HepG2 (cell line): Measurements from ENCODE around the gene ZC3H18. TPM values are rescaled to one million over a fixed set of nuclear protein-coding genes. Genes with fewer than 3 reads are reported as not detected.

Experiments used
- ASH2L ChIP-seq: fragments of 300-600, 200-600 bp; sonication (generic); IDR thresholded peaks from 2 replicates; pipeline ENCODE4 v1.7.0; 2017; ENCODE audit warnings: low read depth, mild to moderate bottlenecking, moderate library complexity, mixed read lengths, low read length; ENCODE audit not compliant: insufficient read length
- CEBPB ChIP-seq: IDR thresholded peaks from 2 replicates; pipeline ENCODE4 v1.6.1; 2011; ENCODE audit warnings: low read depth, low read length, improper control_type of control experiment, borderline replicate concordance
- EEA1 ChIP-seq: sonication (generic); formaldehyde crosslinking; IDR thresholded peaks from 2 replicates; pipeline ENCODE4 v1.5.1; 2020; ENCODE audit warnings: mild to moderate bottlenecking, missing genetic modification reagents, borderline replicate concordance
- ERF ChIP-seq: IDR thresholded peaks from 2 replicates; pipeline ENCODE4 v1.6.1; 2018; ENCODE audit warnings: missing biosample characterization, missing genetic modification reagents
- FOXJ3 ChIP-seq: sonication (generic); formaldehyde crosslinking; IDR thresholded peaks from 2 replicates; pipeline ENCODE4 v1.4.0; 2020; ENCODE audit warnings: missing genetic modification reagents, mild to moderate bottlenecking, borderline replicate concordance
- HNRNPL ChIP-seq: fragments of 200-400 bp; formaldehyde crosslinking; IDR thresholded peaks from 2 replicates; pipeline ENCODE4 v1.6.1; 2017; ENCODE audit warnings: mild to moderate bottlenecking, low read depth, low read length
- MEF2D ChIP-seq: sonication (generic); formaldehyde crosslinking; IDR thresholded peaks from 2 replicates; pipeline ENCODE4 v1.5.1; 2020; ENCODE audit warnings: mild to moderate bottlenecking, missing genetic modification reagents
- SAP130 ChIP-seq: IDR thresholded peaks from 2 replicates; pipeline ENCODE4 v1.6.1; 2016; ENCODE audit warnings: low read depth
- SPEN ChIP-seq: sonication (generic); formaldehyde crosslinking; IDR thresholded peaks from 2 replicates; pipeline ENCODE4 v1.5.1; 2020; ENCODE audit warnings: low read depth, mild to moderate bottlenecking, missing genetic modification reagents
- ZFX ChIP-seq: sonication (generic); formaldehyde crosslinking; IDR thresholded peaks from 2 replicates; pipeline ENCODE4 v1.4.0; 2020; ENCODE audit warnings: mild to moderate bottlenecking, low read depth, missing genetic modification reagents, moderate library complexity
- ZNF350 ChIP-seq: sonication (generic); formaldehyde crosslinking; IDR thresholded peaks from 2 replicates; pipeline ENCODE4 v1.4.0; 2020; ENCODE audit warnings: mild to moderate bottlenecking, low read depth, missing genetic modification reagents, borderline replicate concordance
- ZNF788 ChIP-seq: sonication (generic); formaldehyde crosslinking; IDR thresholded peaks from 2 replicates; pipeline ENCODE4 v1.5.0; 2020; ENCODE audit warnings: mild to moderate bottlenecking, missing genetic modification reagents, borderline replicate concordance
- polyA plus RNA-seq, 8 experiments: library from polyadenylated mRNA; depleted of rRNA in 3 of 8; stranded (reverse) in 7 of 8; unstranded in 1 of 8; fragments of >200 nt; fragmentation: Illumina TruSeq in 4 of 8; extraction: Trizol in 4 of 8; gene quantifications; 2 replicates each; pipeline versions ENCODE4 v1.2.1 to v1.2.3, GENCODE V29; 2011 to 2016; ENCODE audit warnings: low read depth in 4 of 8, missing spikeins in 1 of 8, mixed read lengths in 1 of 8; ENCODE audit not compliant: insufficient read depth in 1 of 8
- total RNA-seq, 5 experiments: library from RNA; depleted of rRNA; stranded (reverse); fragments of >200 nt; fragmentation: Illumina TruSeq; extraction: Trizol; gene quantifications; 2 replicates each; pipeline ENCODE4 v1.2.3, GENCODE V29; 2016; ENCODE audit warnings: low read depth in 1 of 5
- TF ChIP-seq, protein P1 (sequence below): sonication (generic); formaldehyde crosslinking; IDR thresholded peaks from 2 replicates; pipeline ENCODE4 v1.5.1; 2020; ENCODE audit warnings: mild to moderate bottlenecking, missing genetic modification reagents, borderline replicate concordance
- TF ChIP-seq, protein P2 (sequence below): sonication (generic); formaldehyde crosslinking; IDR thresholded peaks from 2 replicates; pipeline ENCODE4 v1.5.0; 2020; ENCODE audit warnings: mild to moderate bottlenecking, missing genetic modification reagents
- TF ChIP-seq, protein P3 (sequence below): sonication (generic); formaldehyde crosslinking; IDR thresholded peaks from 2 replicates; pipeline ENCODE4 v1.4.0; 2020; ENCODE audit warnings: missing genetic modification reagents
- TF ChIP-seq, protein P4 (sequence below): sonication (generic); formaldehyde crosslinking; IDR thresholded peaks from 2 replicates; pipeline ENCODE4 v1.4.0; 2020; ENCODE audit warnings: missing genetic modification reagents
- TF ChIP-seq, protein P5 (sequence below): sonication (generic); formaldehyde crosslinking; IDR thresholded peaks from 2 replicates; pipeline ENCODE4 v1.4.0; 2020; ENCODE audit warnings: low read depth, mild to moderate bottlenecking, missing genetic modification reagents

Gene ZC3H18
- total and polyA plus RNA-seq, 2 of the 13 experiments (the other 11 are each of a cell fraction or from before 2014, with no cell fraction given) = 11.2 to 27.4 TPM

DNA sequence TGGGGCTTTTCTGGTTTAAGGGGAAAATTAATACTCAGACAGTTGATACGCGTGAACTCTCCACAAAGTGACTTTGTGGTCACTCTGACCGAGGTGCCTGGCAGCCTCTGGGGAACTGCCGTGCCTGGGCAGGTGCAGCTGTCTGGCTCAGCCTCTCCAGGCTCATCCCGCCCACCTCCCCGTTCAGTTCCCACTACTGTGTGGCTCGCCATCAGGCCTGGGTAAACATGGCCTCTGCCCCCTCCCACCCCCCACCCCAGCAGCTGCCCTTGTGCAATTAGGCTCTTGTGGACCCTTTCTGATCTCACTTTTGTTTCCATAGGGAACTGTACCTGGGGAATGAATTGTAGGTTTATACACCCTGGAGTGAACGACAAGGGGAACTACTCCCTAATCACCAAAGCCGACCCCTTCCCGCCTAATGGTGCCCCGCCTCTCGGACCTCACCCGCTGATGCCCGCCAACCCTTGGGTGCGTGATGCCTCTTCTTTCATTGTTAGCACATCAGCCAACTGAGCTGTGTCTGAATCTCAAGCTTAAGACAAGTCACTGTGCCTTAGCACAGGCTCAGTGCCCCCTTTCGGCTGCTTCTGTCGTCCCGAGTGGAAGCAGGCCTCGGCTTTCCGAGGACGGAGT, 27.8 kb downstream of the ZC3H18 start (continued):
- TF ChIP-seq, protein P1, sequence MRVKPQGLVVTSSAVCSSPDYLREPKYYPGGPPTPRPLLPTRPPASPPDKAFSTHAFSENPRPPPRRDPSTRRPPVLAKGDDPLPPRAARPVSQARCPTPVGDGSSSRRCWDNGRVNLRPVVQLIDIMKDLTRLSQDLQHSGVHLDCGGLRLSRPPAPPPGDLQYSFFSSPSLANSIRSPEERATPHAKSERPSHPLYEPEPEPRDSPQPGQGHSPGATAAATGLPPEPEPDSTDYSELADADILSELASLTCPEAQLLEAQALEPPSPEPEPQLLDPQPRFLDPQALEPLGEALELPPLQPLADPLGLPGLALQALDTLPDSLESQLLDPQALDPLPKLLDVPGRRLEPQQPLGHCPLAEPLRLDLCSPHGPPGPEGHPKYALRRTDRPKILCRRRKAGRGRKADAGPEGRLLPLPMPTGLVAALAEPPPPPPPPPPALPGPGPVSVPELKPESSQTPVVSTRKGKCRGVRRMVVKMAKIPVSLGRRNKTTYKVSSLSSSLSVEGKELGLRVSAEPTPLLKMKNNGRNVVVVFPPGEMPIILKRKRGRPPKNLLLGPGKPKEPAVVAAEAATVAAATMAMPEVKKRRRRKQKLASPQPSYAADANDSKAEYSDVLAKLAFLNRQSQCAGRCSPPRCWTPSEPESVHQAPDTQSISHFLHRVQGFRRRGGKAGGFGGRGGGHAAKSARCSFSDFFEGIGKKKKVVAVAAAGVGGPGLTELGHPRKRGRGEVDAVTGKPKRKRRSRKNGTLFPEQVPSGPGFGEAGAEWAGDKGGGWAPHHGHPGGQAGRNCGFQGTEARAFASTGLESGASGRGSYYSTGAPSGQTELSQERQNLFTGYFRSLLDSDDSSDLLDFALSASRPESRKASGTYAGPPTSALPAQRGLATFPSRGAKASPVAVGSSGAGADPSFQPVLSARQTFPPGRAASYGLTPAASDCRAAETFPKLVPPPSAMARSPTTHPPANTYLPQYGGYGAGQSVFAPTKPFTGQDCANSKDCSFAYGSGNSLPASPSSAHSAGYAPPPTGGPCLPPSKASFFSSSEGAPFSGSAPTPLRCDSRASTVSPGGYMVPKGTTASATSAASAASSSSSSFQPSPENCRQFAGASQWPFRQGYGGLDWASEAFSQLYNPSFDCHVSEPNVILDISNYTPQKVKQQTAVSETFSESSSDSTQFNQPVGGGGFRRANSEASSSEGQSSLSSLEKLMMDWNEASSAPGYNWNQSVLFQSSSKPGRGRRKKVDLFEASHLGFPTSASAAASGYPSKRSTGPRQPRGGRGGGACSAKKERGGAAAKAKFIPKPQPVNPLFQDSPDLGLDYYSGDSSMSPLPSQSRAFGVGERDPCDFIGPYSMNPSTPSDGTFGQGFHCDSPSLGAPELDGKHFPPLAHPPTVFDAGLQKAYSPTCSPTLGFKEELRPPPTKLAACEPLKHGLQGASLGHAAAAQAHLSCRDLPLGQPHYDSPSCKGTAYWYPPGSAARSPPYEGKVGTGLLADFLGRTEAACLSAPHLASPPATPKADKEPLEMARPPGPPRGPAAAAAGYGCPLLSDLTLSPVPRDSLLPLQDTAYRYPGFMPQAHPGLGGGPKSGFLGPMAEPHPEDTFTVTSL (CRISPR knock-in tag) = no peak
- TF ChIP-seq EEA1 (CRISPR knock-in tag) (0 out of 2 replicates have a peak, but pooled peaks have one; percentile 44), FOXJ3 (peak; percentile 45; the same call in 1 of the 2 replicates), ASH2L (peak; percentile 72), CEBPB (peak; percentile 68; the same call in 1 of the 2 replicates), ERF (CRISPR knock-in tag) (peak; percentile 65; the same call in 1 of the 2 replicates), ZFX (CRISPR knock-in tag) (peak; percentile 75), SPEN (peak; percentile 83), HNRNPL (peak; percentile 70; the same call in 1 of the 2 replicates), MEF2D (0 out of 2 replicates have a peak, but pooled peaks have one; percentile 48), ZNF788 (CRISPR knock-in tag) (peak; percentile 76; the same call in 1 of the 2 replicates), ZNF350 (peak; percentile 52; the same call in 1 of the 2 replicates), SAP130 (peak; percentile 75)
- TF ChIP-seq, protein P2, sequence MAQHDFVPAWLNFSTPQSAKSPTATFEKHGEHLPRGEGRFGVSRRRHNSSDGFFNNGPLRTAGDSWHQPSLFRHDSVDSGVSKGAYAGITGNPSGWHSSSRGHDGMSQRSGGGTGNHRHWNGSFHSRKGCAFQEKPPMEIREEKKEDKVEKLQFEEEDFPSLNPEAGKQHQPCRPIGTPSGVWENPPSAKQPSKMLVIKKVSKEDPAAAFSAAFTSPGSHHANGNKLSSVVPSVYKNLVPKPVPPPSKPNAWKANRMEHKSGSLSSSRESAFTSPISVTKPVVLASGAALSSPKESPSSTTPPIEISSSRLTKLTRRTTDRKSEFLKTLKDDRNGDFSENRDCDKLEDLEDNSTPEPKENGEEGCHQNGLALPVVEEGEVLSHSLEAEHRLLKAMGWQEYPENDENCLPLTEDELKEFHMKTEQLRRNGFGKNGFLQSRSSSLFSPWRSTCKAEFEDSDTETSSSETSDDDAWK (CRISPR knock-in tag) = no peak
- TF ChIP-seq, protein P3, sequence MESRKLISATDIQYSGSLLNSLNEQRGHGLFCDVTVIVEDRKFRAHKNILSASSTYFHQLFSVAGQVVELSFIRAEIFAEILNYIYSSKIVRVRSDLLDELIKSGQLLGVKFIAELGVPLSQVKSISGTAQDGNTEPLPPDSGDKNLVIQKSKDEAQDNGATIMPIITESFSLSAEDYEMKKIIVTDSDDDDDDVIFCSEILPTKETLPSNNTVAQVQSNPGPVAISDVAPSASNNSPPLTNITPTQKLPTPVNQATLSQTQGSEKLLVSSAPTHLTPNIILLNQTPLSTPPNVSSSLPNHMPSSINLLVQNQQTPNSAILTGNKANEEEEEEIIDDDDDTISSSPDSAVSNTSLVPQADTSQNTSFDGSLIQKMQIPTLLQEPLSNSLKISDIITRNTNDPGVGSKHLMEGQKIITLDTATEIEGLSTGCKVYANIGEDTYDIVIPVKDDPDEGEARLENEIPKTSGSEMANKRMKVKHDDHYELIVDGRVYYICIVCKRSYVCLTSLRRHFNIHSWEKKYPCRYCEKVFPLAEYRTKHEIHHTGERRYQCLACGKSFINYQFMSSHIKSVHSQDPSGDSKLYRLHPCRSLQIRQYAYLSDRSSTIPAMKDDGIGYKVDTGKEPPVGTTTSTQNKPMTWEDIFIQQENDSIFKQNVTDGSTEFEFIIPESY (CRISPR knock-in tag) = peak; percentile 95
- TF ChIP-seq, protein P4, sequence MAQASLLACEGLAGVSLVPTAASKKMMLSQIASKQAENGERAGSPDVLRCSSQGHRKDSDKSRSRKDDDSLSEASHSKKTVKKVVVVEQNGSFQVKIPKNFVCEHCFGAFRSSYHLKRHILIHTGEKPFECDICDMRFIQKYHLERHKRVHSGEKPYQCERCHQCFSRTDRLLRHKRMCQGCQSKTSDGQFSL (CRISPR knock-in tag) = peak; percentile 66; the same call in 1 of the 2 replicates
- TF ChIP-seq, protein P5, sequence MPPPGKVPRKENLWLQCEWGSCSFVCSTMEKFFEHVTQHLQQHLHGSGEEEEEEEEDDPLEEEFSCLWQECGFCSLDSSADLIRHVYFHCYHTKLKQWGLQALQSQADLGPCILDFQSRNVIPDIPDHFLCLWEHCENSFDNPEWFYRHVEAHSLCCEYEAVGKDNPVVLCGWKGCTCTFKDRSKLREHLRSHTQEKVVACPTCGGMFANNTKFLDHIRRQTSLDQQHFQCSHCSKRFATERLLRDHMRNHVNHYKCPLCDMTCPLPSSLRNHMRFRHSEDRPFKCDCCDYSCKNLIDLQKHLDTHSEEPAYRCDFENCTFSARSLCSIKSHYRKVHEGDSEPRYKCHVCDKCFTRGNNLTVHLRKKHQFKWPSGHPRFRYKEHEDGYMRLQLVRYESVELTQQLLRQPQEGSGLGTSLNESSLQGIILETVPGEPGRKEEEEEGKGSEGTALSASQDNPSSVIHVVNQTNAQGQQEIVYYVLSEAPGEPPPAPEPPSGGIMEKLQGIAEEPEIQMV (CRISPR knock-in tag) = no peak
